ENCODE results near the gene TMEM50B.
"Not testable (repeated sequence)": the region's sequence is repeated elsewhere in the genome, so short reads cannot be mapped to it uniquely, and the experiment has no call there.

The TMEM50B gene

DNA sequence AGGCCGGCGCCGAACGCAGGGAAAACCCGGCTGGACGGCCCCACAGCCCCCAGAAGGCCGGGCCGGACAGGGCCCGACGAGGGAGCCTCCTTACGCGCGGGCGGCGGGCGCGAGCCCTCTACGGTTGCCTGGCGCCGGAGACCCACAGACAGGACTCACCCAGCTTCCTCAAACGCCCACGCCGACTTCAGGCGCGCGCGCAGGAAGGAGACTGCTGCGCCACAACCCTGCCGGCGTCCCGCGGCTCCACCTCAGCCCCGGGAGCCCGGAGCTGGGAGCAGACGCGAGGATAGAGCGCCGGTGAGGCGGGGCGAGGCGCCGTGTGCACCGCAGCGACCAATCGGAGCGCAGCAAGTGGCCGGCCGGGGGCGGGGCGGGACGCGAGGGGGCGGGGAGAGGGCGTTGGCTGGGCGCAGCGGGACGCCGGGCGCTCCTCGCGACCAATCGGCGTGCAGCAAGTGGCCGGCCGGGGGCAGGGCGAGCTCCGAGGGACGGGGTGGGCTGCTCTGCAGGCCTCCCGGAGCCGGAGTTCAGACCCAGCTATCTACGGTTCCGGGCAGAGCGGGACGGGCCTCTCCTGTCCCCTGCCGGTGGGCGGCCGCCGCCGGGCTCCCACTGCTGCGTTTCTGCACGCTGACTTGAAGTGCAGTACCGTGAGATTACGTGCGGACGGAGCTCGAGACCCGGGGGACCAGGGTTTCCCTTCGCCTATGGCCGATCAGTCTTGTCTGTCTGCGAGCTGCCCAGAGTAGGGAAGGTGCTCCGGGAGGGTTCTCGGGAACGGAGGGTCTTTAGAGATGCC lies at the start of gene TMEM50B:
Gene TMEM50B, minus strand, starts transcription at position 296 of the 802 bp plus-strand sequence. CDS start 11,089 bp downstream, outside the sequence.
- peak; percentile 97 for DNase-seq

DNA sequence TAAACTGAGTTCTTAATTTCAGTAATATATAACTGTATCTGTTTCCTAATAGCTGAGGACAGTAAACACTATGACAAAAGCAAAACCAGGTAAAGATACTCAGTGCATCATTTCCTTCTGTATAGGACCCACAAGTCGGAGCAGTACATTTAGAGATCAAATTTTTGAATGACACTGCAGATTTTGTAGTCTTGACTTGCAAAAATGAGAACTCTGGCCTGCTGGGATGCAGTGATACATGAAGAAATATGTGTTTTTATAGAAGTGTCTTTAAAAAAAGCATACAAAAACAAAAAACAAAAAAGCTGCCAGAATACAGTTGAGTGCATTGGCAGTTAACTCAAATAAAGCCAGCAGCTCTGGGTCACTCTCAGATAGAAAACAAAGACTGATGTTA lies 43.2 kb upstream of the TMEM50B start:
- DNase-seq = no peak

GRCh38 chr21:33522297-33522952 lies 42.7 kb upstream of the TMEM50B start:
- DNase-seq = no peak

DNA sequence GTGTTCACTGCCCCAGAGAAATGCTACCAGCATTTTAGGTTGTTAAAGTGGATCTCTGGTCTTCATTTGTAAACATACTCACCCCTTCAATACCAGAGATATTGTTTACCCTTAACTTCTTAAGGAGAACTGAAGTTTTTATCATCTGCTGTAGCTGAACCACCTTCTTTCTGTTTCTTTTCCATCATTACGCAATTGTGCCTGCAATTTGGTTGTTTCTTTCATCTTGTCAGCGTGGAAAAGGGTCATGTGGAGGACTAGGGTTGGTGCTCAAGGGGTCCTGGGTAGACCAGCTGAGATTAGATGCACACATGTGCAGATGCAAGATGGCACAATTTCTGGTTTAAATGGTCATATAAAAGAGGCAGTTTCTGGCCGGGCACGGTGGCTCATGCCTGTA lies 39.1 kb upstream of the TMEM50B start:
- no peak for DNase-seq

GRCh38 chr21:33514229-33514628 lies 34.5 kb upstream of the TMEM50B start:
- no peak for DNase-seq

- no peak for DNase-seq
Measured at GRCh38 chr21:33512481-33512880, 32.7 kb upstream of the TMEM50B start.

DNA sequence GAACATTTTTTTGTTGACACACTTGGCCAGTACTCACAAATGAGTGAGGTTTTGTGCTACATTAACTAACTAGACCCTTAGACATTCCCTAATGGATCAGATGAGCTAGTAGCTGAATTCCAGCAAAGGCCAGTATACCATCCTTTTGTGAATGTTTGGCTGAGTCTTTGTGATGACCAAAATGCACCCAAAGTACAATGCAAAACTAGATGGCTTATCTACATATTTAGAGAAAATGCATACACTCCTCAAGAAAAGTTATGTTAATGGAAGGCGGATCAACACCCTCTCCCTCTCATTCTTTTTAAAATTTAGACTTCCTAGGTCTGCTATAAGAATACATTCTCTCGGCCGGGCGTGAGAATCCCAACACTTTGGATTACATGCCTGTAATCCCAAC lies 31.9 kb upstream of the TMEM50B start:
- DNase-seq = no peak

GRCh38 chr21:33510826-33511225 lies 31.1 kb upstream of the TMEM50B start:
- no peak for DNase-seq

- DNase-seq = not testable (repeated sequence)
Measured at GRCh38 chr21:33507003-33507402, 27.2 kb upstream of the TMEM50B start.

DNA sequence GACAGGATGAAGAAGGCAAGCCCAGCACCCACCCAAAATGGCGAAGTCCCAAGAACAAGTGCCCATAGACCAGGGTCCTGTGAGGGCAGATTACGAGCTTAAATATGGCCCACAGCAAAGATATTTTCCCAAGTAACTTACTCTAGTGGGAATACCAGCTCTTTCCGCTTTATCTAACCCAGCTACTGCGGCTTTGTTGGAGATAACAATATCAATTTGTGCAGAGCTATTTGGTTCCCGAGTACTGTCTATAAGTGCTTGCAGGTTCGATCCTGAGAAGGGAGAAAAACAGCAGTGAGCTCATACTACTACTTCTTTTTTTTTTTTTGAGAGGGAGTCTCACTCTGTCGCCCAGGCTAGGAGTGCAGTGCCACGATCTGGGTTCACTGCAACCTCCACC lies 26.1 kb upstream of the TMEM50B start:
- DNase-seq = no peak

GRCh38 chr21:33496345-33496744 lies 16.6 kb upstream of the TMEM50B start:
- DNase-seq = no peak

GRCh38 chr21:33495743-33496142 lies 16.0 kb upstream of the TMEM50B start:
- DNase-seq = no peak

GRCh38 chr21:33493756-33494155 lies 14.0 kb upstream of the TMEM50B start:
- DNase-seq = no peak

DNA sequence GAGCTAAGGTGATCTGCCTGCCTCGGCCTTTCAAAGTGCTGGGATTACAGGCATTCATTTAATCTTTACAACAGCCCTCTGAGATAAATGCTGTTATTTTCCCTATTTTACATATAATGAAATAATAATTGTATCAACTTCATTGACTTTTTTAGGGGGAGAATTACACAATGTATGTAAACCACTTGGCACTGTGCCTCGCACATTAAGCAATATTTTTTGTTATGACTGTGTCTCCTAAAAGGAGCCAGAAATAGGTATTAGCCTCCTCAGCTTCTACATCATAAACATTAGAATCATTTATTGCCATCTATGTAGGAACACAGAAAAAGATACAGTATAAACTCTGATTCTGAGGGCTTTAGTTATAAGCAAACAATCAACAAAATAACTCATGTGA lies 12.8 kb upstream of the TMEM50B start:
- DNase-seq = peak; percentile 31

DNA sequence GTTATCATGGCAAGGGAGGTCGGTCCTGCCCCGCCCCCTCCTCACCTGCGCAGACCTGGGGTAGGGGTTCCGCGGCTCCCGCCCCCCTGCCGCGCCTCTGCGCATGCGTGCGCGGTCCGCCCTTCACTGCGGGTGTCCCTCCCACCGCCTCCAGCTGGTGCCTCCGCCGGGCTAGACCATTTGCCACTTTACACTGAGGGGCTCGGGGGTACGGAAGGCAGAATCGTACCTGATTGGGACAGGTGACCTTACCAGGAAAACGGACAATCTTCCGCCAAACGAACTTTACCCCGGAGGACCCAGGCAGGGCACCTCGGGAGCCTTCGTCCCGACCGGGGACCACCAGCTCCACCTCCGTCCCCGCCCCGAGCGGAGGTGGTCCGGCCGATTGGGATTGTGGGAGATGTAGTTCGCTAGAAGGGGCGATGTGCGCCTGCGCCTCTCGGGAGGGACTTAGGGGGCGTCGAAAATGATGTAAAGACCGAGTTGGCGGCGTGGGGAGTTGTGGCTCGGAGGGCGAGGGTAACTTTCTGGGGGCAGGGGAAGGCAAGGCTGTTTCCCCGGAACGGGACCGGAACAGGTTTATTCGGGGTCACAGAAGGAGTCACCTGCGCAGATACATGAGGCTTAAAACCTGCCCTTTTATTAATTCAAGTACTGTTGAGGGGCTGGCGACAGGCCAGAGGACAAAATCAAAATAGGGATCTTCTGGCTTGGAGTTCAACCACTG lies 11.8 kb upstream of the TMEM50B start, which contains the start of gene DNAJC28:
Gene DNAJC28, minus strand, starts transcription at position 344 of the 730 bp plus-strand sequence. CDS start 2,323 bp downstream, outside the sequence.
- peak; percentile 94 for DNase-seq

DNA sequence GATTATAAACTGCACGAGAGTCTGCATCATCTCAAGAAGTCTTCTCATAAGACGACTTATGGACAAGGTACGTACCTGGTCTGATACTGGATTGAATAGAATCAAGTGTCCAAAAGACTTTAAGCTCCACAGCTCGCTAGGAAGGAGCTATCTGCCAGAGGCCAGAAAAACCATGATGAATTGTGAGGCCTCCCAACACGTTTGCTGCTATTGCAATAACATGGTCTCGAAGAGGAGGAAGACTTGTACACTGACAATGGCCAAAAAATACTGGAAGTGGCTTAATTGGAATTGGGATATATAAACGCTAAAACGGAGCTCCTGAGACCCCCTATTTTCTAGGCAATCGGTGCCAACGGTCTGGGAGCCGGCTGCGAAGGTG lies 11.2 kb upstream of the TMEM50B start:
- DNase-seq = no peak

GRCh38 chr21:33488936-33489335 lies 9.2 kb upstream of the TMEM50B start:
- DNase-seq = no peak

- no peak for DNase-seq
Measured at GRCh38 chr21:33487996-33488395, 8.2 kb upstream of the TMEM50B start.

DNA sequence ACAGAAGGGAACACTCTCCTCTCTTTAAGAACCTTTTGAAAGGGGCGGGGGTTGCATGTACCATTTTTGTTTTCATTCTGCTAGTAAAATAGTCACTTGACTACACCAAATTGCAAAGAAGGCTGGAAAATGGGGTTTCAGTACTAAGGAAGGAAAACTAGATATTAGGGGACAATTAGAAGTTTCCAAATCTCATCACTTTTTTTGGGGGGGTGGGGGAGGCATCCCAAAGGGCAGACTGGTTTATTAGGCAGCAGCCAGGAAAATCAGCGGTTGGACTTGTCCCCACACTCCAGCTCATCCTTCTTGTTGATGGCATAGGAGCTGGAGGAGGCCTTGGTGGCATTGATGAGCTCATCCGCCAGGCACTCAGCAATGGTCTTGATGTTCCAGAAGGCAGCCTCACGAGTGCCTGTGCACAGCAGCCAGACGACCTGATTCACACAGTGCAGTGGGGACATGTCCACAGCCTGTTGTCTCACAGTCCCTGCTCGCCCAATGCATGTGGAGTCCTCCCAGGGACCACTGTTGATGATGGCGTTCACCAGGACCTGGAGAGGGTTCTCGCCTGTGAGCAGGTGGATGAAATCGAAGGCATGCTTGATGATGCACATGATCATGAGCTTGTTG lies 1.7 kb upstream of the TMEM50B start:
- peak; percentile 40 for DNase-seq

GRCh38 chr21:33480481-33481103 lies 818 bp upstream of the TMEM50B start:
- DNase-seq = no peak

GRCh38 chr21:33478935-33479678 lies 667 bp downstream of the TMEM50B start:
- peak; percentile 42 for DNase-seq

DNA sequence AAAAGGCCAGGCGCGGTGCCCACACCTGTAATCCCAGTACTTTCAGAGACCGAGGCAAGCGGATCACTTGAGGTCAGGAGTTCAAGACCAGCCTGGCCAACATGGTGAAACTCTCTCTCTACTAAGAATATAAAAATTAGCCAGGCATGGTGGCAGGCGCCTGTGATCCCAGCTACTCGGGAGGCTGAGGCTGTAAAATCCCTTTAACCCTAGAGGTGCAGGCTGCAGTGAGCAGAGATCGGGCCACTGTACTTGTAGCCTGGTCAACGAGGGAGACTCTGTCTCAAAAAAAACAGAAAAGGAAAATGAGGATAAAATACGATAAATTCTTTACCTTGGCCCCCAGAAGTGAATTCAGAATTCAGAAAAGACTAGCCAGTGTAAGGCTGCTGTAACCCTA lies 1.6 kb downstream of the TMEM50B start:
- no peak for DNase-seq
